ENCODE data around the gene DRGX. TPM values are rescaled to one million over a fixed set of nuclear protein-coding genes. Genes with fewer than 3 reads are reported as not detected.

DRGX gene
- total RNA-seq, 2 donors from 2014 or later = not detected

DNA sequence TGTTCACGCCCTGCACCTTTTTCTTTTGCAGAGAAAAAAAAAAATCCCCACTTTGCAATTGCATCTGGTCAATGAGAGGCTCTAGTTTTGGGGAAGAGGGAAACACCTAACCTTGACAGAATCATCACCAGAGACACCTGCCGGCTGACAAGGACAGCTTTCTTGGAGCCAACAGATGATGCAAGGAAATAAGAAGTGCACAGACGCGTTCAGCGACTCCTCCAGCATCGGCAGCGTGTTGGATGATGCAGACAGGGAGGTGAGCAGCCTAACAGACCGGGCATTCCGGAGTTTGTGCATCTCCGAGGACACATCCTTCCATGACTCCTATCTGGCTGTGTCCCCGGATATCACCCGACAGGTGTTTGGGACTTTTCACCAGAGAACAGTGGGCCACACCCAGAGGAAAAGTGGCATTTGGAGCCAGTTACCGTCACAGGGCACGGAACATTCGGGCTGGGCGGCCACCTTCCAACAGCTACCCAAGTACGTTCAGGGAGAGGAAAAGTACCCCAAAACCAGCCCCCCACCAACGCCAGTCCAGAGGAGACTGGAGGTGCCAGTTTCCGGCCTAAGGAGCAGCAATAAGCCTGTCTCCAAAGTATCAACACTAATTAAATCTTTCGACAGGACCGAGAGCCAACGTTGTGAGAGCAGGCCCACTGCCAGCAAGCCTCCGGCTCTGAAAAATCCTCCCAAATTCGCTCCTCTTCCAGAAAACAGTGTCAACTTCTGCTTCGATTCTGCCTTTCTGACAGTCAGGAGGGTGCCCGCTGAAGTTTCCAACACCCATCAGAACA is 73.3 kb downstream of the DRGX start:
- no peaks in the 10 kb centered on the region for H3K27me3 ChIP-seq (replicated peaks; ENCODE audit: insufficient read depth)
- ATAC-seq (ENCODE audit: insufficient number of reproducible peaks, low FRiP score, low read depth) (no peak), DNase-seq (ENCODE audit: low spot score) (no peak)
- H3K9me3 ChIP-seq = no peaks in the 10 kb centered on the region
- no peaks in the 10 kb centered on the region for H3K36me3 ChIP-seq
- H3K4me1 ChIP-seq (ENCODE audit: control insufficient read depth in 1 of 2, low read depth in 2 of 2) = no peaks in the 10 kb centered on the region
- H3K27ac ChIP-seq = no peak overlapping the region
- H3K4me3 ChIP-seq = no peak overlapping the region
- TF ChIP-seq, protein P1, sequence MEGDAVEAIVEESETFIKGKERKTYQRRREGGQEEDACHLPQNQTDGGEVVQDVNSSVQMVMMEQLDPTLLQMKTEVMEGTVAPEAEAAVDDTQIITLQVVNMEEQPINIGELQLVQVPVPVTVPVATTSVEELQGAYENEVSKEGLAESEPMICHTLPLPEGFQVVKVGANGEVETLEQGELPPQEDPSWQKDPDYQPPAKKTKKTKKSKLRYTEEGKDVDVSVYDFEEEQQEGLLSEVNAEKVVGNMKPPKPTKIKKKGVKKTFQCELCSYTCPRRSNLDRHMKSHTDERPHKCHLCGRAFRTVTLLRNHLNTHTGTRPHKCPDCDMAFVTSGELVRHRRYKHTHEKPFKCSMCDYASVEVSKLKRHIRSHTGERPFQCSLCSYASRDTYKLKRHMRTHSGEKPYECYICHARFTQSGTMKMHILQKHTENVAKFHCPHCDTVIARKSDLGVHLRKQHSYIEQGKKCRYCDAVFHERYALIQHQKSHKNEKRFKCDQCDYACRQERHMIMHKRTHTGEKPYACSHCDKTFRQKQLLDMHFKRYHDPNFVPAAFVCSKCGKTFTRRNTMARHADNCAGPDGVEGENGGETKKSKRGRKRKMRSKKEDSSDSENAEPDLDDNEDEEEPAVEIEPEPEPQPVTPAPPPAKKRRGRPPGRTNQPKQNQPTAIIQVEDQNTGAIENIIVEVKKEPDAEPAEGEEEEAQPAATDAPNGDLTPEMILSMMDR (IDR thresholded peaks at IDR 0.05) = no peak

DNA sequence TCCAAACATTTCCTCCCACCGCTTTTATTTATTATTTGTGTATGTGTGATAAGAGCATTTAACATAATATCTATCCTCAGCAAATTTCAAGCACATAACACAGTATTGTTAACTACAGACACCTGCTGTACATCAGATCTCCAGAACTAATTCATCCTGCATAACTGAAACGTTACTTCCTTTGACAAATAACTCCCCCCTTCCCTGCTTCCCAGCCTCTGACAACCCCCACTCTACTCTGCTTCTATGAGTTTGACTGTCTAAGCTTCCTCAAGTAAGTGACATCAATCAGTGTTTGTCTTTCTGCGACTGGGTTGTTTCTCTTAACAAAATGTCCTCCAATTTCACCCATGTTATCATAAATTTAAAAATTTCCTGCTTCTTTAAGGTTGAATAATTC is 74.9 kb downstream of the DRGX start:
- Histone ChIP-seq H3K4me1 (ENCODE audit: control insufficient read depth in 1 of 2, low read depth in 2 of 2) (no peaks in the 10 kb centered on the region), H3K27ac (no peak overlapping the region), H3K36me3 (no peaks in the 10 kb centered on the region), H3K27me3 (replicated peaks; ENCODE audit: insufficient read depth) (no peaks in the 10 kb centered on the region), H3K4me3 (no peak overlapping the region), H3K9me3 (no peaks in the 10 kb centered on the region)
- ATAC-seq (ENCODE audit: insufficient number of reproducible peaks, low FRiP score, low read depth) (no peak), DNase-seq (ENCODE audit: low spot score) (no peak)
- TF ChIP-seq, protein P1 (IDR thresholded peaks at IDR 0.05) = no peak

DNA sequence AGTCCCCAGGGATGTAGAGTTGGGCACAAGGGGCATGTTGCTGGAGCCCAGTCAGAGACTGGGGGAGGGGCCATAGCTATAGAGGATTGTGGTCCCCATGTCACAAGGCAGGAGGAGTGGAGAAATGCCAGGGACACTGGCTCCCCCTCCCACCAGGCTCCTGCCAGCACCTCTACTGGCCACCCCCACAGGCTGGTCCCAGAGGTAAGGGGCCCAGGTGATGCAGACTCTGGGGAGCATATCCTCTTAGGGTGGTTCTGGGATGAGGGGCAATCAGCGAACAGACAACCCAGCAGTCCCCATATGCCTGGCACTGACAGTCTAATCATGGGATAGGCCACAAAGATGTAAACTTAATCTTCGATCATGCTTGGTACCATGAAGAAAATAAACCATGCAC is 75.7 kb downstream of the DRGX start:
- H3K36me3 ChIP-seq = no peaks in the 10 kb centered on the region
- ATAC-seq (ENCODE audit: insufficient number of reproducible peaks, low FRiP score, low read depth) (no peak), DNase-seq (ENCODE audit: low spot score) (no peak)
- H3K4me1 ChIP-seq (ENCODE audit: control insufficient read depth in 1 of 2, low read depth in 2 of 2) = no peaks in the 10 kb centered on the region
- TF ChIP-seq, protein P1 (IDR thresholded peaks at IDR 0.05) = no peak
- H3K27me3 ChIP-seq (replicated peaks; ENCODE audit: insufficient read depth) = no peaks in the 10 kb centered on the region
- H3K4me3 ChIP-seq = no peak overlapping the region
- no peak overlapping the region for H3K27ac ChIP-seq
- no peaks in the 10 kb centered on the region for H3K9me3 ChIP-seq

DNA sequence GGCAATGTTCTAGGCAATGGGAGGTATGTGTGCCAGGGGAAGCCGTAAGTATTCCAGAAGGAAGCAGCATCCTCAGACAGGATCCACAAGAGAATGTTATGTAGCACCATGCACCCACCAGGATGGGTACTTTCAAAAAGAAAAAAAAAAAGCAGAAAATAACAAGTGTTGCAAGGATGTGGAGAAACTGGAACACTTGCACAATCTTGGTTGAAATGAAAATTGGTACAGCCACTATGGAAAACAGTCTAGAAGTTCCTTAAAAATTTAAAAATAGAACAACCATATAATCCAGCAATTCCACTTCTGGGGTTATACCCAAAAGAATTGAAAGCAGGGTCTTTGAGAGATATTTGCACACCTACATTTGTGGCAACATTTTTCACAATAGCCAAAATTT is 76.7 kb downstream of the DRGX start:
- Histone ChIP-seq H3K4me3 (no peak overlapping the region), H3K27me3 (replicated peaks; ENCODE audit: insufficient read depth) (no peaks in the 10 kb centered on the region), H3K36me3 (no peaks in the 10 kb centered on the region), H3K27ac (no peak overlapping the region), H3K9me3 (no peaks in the 10 kb centered on the region), H3K4me1 (ENCODE audit: control insufficient read depth in 1 of 2, low read depth in 2 of 2) (no peaks in the 10 kb centered on the region)
- ATAC-seq (ENCODE audit: insufficient number of reproducible peaks, low FRiP score, low read depth) = no peak
- no peak for DNase-seq (ENCODE audit: low spot score)
- TF ChIP-seq, protein P1 (IDR thresholded peaks at IDR 0.05) = no peak

DNA sequence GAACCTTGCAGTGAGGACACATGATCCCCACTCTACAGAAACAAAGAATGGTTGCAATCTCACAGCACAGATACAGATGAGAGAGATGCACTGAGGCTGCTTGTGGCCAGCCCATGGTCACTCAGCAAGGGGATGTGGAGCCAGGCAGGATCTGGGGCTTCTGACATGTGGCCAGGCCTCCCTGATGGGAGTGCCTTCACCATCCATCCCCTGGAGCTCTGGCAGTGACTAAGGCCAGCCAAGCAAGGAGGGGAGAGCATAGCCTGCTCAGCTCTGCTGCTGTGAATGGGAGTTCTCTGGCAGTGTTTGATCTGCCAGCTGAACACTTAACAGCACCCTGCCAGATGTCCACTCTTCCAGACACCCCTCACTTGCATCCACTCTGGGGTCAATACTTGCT is 77.1 kb downstream of the DRGX start:
- no peaks in the 10 kb centered on the region for H3K4me1 ChIP-seq (ENCODE audit: control insufficient read depth in 1 of 2, low read depth in 2 of 2)
- no peaks in the 10 kb centered on the region for H3K36me3 ChIP-seq
- H3K9me3 ChIP-seq = no peaks in the 10 kb centered on the region
- TF ChIP-seq, protein P1 (IDR thresholded peaks at IDR 0.05) = no peak
- ATAC-seq (ENCODE audit: insufficient number of reproducible peaks, low FRiP score, low read depth) (no peak), DNase-seq (ENCODE audit: low spot score) (no peak)
- H3K27ac ChIP-seq = no peak overlapping the region
- H3K27me3 ChIP-seq (replicated peaks; ENCODE audit: insufficient read depth) = no peaks in the 10 kb centered on the region
- H3K4me3 ChIP-seq = no peak overlapping the region

All from thoracic aorta (tissue), 2 donors.